GM12872 (cell line): ENCODE measurements around the gene CCDC57.

Experiments
- CTCF ChIP-seq: IDR thresholded peaks from 3 replicates; pipeline ENCODE4 v1.5.1; 2011; ENCODE audit warnings: low read depth, mild to moderate bottlenecking, low read length, moderate library complexity; ENCODE audit not compliant: insufficient read depth

Gene CCDC57

GRCh38 chr17:82242698-82242976 is 30.0 kb upstream of the CCDC57 start:
- no peak for TF ChIP-seq CTCF

- TF ChIP-seq CTCF = no peak
Measured at GRCh38 chr17:82241926-82242697, 29.5 kb upstream of the CCDC57 start.

GRCh38 chr17:82241183-82241925 is 28.7 kb upstream of the CCDC57 start:
- TF ChIP-seq CTCF = no peak

GRCh38 chr17:82240506-82241182 is 28.0 kb upstream of the CCDC57 start:
- no peak for TF ChIP-seq CTCF

GRCh38 chr17:82239926-82240505 is 27.4 kb upstream of the CCDC57 start:
- TF ChIP-seq CTCF = no peak

GRCh38 chr17:82239401-82239925 is 26.8 kb upstream of the CCDC57 start:
- no peak for TF ChIP-seq CTCF
